ENCODE measurements around the gene VPS35L. TPM values are rescaled to one million over a fixed set of nuclear protein-coding genes. Genes with fewer than 3 reads are reported as not detected.

Gene VPS35L
- total RNA-seq, 1 donor from 2014 or later, result 62.8 TPM

DNA sequence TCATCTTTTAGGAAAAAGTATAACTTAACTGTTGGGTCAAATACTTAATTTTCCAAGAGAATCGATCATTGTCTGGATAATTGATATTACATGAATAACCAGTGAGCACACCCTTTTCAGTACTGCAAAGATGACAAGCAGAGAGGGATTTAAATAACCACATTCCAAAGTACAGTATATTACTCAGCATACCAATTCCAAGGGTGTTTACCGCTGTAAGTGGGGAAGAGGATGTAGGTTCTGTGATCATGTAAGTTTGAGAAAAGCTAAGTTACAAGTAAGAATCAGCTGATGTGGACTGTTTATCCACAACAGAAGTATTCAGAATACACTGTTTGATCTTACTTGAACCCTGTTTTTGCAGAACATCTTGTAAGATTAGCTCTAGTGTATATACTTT, 39.7 kb upstream of the VPS35L start:
- Histone ChIP-seq H3K36me3 (ENCODE audit: control insufficient read depth, insufficient read depth, low read length) (no peaks in the 10 kb centered on the region), H3K4me3 (ENCODE audit: low read depth, low read length) (no peak overlapping the region), H3K27me3 (ENCODE audit: control insufficient read depth, insufficient read depth, low read length) (no peaks in the 10 kb centered on the region)
- TF ChIP-seq, protein P1, sequence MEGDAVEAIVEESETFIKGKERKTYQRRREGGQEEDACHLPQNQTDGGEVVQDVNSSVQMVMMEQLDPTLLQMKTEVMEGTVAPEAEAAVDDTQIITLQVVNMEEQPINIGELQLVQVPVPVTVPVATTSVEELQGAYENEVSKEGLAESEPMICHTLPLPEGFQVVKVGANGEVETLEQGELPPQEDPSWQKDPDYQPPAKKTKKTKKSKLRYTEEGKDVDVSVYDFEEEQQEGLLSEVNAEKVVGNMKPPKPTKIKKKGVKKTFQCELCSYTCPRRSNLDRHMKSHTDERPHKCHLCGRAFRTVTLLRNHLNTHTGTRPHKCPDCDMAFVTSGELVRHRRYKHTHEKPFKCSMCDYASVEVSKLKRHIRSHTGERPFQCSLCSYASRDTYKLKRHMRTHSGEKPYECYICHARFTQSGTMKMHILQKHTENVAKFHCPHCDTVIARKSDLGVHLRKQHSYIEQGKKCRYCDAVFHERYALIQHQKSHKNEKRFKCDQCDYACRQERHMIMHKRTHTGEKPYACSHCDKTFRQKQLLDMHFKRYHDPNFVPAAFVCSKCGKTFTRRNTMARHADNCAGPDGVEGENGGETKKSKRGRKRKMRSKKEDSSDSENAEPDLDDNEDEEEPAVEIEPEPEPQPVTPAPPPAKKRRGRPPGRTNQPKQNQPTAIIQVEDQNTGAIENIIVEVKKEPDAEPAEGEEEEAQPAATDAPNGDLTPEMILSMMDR (IDR thresholded peaks at IDR 0.05; ENCODE audit: insufficient read depth, low read length, poor library complexity, severe bottlenecking), result no peak
- no peak for DNase-seq (ENCODE audit: low read depth)

DNA sequence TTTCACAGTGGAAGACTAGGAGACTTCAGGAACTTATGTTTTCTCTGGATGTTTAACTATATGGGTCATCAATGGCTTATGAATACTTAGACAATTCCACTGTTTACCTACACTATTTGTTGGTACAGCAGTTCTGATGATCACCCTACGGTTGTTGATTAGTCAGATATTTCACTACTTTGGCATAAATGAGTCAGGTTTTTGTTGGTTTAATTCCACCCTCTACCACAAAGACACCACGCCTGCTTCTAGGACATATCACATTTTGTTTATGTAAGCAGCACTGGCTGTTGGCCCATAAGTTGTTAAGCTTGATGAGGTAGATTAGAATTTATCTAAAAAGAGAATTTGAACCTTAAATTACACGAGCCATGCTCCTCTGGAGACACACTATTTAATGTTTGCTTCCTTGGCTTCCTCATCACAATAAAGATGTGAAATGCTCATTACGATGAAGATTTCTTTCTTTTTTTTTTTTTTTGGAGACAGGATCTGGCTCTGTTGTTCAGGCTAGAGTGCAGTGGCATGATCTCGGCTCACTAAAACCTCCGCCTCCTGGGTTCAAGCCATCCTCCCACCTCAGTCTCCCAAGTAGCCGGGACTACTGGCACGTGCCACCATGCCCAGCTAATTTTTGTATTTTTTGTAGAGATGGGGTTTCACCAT, 37.9 kb upstream of the VPS35L start:
- Histone ChIP-seq H3K4me3 (ENCODE audit: low read depth, low read length) (no peak overlapping the region), H3K27me3 (ENCODE audit: control insufficient read depth, insufficient read depth, low read length) (no peaks in the 10 kb centered on the region), H3K36me3 (ENCODE audit: control insufficient read depth, insufficient read depth, low read length) (no peaks in the 10 kb centered on the region)
- no peak for DNase-seq (ENCODE audit: low read depth)
- TF ChIP-seq, protein P1 (IDR thresholded peaks at IDR 0.05; ENCODE audit: insufficient read depth, low read length, poor library complexity, severe bottlenecking), result no peak

DNA sequence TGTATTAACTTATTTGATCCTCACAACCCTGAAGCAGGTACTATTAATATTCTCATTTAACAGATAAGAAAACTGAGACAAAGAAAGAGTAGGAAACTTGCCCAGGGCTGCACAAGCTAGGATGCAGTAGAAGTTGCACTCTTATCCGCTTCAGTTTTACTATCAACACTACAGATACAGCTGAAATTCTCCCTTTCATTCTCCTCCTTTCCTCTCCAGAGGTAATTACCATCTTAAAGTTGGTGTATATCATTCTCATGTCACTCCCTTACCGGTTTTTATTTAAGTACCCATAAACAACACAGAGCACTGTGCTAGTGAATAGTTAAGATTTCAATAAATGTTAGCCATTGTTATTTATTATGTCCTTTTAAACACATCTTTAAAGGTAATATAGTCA, 37.1 kb upstream of the VPS35L start:
- H3K4me3 ChIP-seq (ENCODE audit: low read depth, low read length), result no peak overlapping the region
- TF ChIP-seq, protein P1 (IDR thresholded peaks at IDR 0.05; ENCODE audit: insufficient read depth, low read length, poor library complexity, severe bottlenecking), result no peak
- no peak for DNase-seq (ENCODE audit: low read depth)
- H3K36me3 ChIP-seq (ENCODE audit: control insufficient read depth, insufficient read depth, low read length), result no peaks in the 10 kb centered on the region
- no peaks in the 10 kb centered on the region for H3K27me3 ChIP-seq (ENCODE audit: control insufficient read depth, insufficient read depth, low read length)

DNA sequence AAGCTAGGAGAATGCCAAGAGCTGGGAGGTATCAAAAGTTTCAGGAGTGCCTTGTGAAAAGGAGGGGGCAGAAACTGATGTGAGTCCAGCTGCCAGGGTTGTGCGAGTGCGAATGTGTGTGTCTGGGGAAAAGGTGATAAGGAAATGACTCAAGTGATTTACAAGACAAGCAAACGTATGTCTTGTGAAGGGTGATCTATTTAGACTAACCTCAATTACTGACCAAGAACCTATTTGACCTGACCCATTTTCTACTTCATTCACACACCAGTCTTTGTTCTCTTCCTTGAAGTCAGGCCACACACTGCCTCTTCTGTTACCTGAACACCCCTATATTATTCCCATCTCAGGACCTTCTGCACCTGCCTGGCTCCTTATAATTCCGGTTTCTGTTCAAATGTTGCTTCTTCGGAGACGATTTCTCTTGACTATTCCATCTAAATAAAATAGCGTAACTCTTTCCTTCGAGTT, 34.6 kb upstream of the VPS35L start:
- H3K36me3 ChIP-seq (ENCODE audit: control insufficient read depth, insufficient read depth, low read length), result no peaks in the 10 kb centered on the region
- DNase-seq (ENCODE audit: low read depth), result no peak
- no peaks in the 10 kb centered on the region for H3K27me3 ChIP-seq (ENCODE audit: control insufficient read depth, insufficient read depth, low read length)
- TF ChIP-seq, protein P1 (IDR thresholded peaks at IDR 0.05; ENCODE audit: insufficient read depth, low read length, poor library complexity, severe bottlenecking), result no peak
- peak overlapping the region; percentile 90 for H3K4me3 ChIP-seq (ENCODE audit: low read depth, low read length)

DNA sequence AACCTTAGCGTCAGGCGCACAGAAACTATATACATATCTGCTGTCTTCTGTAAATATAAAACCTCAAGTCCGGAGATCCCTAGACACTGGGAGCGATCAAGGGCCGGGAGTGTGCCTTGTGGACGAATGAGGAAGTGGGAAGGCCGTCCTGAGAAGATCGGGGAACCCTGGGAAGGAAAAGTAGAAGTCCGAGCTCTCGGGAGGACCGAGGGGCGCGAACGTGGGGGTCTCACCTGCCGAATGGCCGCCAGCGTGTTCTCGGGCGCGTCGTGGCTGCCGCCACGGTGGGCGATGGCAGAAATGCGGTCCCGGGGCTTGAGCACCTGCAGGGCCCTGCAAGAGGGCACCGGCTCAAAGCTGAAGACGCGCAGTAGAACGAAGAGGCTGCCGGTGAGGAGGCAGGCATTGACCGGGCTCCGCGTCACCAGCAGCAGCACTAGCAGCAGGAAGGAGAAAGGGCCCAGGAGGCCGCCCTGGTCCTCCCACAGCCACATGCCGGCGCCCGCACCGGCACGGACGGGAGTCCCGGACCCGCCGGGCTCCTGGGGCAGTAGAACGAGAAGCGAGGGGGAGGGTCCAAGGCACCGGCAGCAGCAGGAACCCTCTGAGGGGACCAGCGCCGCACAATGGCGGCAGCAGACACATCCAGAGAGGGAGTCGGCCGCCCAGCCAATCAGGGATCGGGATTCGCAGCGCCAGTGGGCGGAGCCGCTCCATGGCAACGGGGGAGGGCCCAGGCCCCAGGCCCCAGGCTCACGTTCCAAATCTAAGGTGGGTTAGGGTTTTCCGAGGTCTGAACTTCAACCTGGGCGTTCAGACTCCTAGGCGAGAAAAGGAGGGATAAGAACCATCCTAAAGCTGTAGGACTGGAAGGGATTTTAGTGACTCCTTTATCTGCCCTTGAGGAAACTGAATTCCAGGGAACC, 33.8 kb upstream of the VPS35L start, which contains the start of gene GDE1:
Gene GDE1 (minus strand): TSS at position 628 of the 926 bp plus-strand sequence. CDS start 134 bp downstream, at position 494.
- DNase-seq (ENCODE audit: low read depth), result peak; percentile 57

More for the DNA sequence above, 33.8 kb upstream of the VPS35L start, which contains the start of gene GDE1:
- TF ChIP-seq, protein P1 (IDR thresholded peaks at IDR 0.05; ENCODE audit: insufficient read depth, low read length, poor library complexity, severe bottlenecking), result peak; percentile 42
- Histone ChIP-seq H3K4me3 (ENCODE audit: low read depth, low read length) (peak within 1 kb of the TSS; percentile 90), H3K36me3 (ENCODE audit: control insufficient read depth, insufficient read depth, low read length) (no peaks in the 10 kb centered on the region), H3K27me3 (ENCODE audit: control insufficient read depth, insufficient read depth, low read length) (no peaks in the 10 kb centered on the region)

Data from kidney epithelial cell (primary cell).